HG03342 (cell line): Measurements from ENCODE around the gene LCN10.

Source experiments
- ATAC-seq: cut with Tn5 transposase; IDR thresholded peaks from one replicate; pipeline ENCODE4 v1.9.1; 2021; ENCODE audit warnings: mild to moderate bottlenecking, moderate library complexity; ENCODE audit not compliant: unreplicated experiment

Gene LCN10

DNA sequence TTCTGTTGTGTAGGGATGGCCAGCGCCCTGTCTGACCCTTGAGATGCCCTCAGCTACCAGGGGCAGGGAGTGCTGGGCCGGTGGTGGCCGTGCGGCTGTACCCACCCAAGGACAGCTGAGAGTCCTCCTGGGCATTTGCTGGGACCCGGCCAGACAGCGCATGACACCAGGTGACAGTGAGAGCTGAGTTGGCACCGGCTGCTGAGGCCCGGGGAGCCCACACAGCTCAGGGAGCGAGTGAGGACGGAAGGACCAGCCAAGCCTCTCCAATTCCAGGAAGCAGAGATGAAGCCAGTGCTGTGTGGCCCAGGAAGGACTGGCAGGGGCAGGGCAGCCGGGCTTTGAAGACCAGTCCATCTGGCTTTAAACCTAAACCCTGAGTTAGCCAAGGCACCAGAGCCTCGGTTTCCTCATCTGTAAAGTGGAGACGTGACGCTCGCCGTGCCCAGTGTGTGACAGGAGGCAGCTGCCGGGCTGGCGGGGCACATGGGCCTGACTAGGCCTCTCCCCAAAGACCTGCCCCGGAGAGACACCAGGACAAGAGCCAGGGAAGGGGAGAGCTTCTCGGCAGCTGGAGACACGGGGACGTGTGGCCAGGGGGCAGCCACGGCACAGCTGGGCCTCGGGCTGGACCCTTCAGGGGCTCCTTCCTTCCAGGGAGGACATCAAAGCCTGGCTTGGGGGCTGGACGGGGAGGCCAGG lies 52.5 kb downstream of the LCN10 start:
- ATAC-seq: no peak

- ATAC-seq: no peak
These were observed 53.7 kb downstream of the LCN10 start for GRCh38 chr9:136689108-136689460.

GRCh38 chr9:136688274-136689107 lies 54.2 kb downstream of the LCN10 start:
- no peak for ATAC-seq
